ENCODE data around the gene TBC1D10A. TPM values are rescaled to one million over a fixed set of nuclear protein-coding genes. Genes with fewer than 3 reads are reported as not detected.

Gene TBC1D10A
- total RNA-seq, 2 experiments from 2014 or later = 20.5 to 21.1 TPM

DNA sequence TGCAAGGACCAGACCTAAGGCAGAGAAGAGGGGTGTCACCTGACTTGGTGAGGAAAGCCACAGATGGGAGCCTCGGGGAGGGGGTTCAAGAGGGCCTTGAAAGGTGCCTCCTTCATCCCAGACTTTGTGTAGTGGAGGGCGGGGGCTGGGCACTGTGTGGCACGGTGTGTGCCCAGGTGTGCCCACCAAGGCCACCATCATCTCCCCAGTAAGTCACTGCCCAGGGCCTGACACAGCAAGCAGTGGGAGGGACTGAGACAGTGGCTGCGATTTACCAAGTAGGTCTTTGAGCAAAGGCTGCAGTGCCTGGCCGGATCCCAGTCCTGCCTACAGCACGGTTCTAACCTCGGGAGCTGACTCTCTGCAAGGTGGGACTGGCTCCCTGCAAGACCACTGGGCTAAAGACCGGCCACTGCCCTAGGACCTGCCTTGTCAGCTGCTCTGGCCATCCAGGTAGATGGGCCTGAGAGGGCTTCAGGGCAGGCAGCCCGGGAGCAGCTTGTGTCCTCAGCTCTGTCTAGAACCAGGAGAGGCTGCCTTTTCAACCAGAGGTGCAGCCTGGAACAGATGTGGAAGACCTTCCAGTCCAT lies 61.5 kb downstream of the TBC1D10A start:
- H3K4me1 Mint-ChIP-seq (ENCODE audit: low read depth) = peaks cover 40% of the 10 kb centered on the region
- H3K36me3 Mint-ChIP-seq (ENCODE audit: low read depth) = peaks cover 64% of the 10 kb centered on the region
- H3K27ac Mint-ChIP-seq = peak overlapping the region; percentile 99
- DNase-seq = no peak
- intact Hi-C loops (cut with micrococcal nuclease) = no loop called here
- TF ChIP-seq CTCF (IDR thresholded peaks at IDR 0.05) = no peak
- ChIA-PET POLR2A (interaction anchor here (0.8 to 2.4 kb wide), 8 partner anchors 14 to 160 kb away, joined by 3 to 14 read pairs (median 4); partner anchors contain the start of gene CASTOR1), CTCF (interaction anchor here (1.4 to 4.5 kb wide), 5 partner anchors 19 to 161 kb away, joined by 3 to 45 read pairs (median 17); partner anchors contain the start of gene RNF215)
- no peaks in the 10 kb centered on the region for H3K9me3 Mint-ChIP-seq
- H3K27me3 Mint-ChIP-seq = no peaks in the 10 kb centered on the region
- ATAC-seq = no peak
- H3K4me3 Mint-ChIP-seq = peak overlapping the region; percentile 95

- DNase-seq (no peak), ATAC-seq (no peak)
- Mint-ChIP-seq H3K27me3 (no peaks in the 10 kb centered on the region), H3K27ac (peak overlapping the region; percentile 83), H3K36me3 (ENCODE audit: low read depth) (peaks cover 54% of the 10 kb centered on the region), H3K9me3 (no peaks in the 10 kb centered on the region), H3K4me1 (ENCODE audit: low read depth) (peaks cover 38% of the 10 kb centered on the region), H3K4me3 (peak overlapping the region; percentile 95)
- POLR2A ChIA-PET = interaction anchor here (0.6 to 2.4 kb wide), 6 partner anchors 15 to 158 kb away, joined by 3 to 14 read pairs (median 5); no protein-coding TSS in a partner anchor
- no peak for TF ChIP-seq CTCF (IDR thresholded peaks at IDR 0.05)
- intact Hi-C loops (cut with micrococcal nuclease) = no loop called here
- CTCF ChIA-PET = interaction anchor here (0.7 to 4.5 kb wide), 20 partner anchors 8 to 163 kb away, joined by 3 to 45 read pairs (median 4); partner anchors contain the start of gene RNF215
These were observed 62.9 kb downstream of the TBC1D10A start for GRCh38 chr22:30263883-30264282.

GRCh38 chr22:30262917-30263741 lies 63.6 kb downstream of the TBC1D10A start:
- DNase-seq (peak; percentile 88), ATAC-seq (no peak)
- peak overlapping the region; percentile 95 for H3K4me3 Mint-ChIP-seq
- H3K9me3 Mint-ChIP-seq = no peaks in the 10 kb centered on the region
- intact Hi-C loops (cut with micrococcal nuclease) = no loop called here
- H3K36me3 Mint-ChIP-seq (ENCODE audit: low read depth) = peaks cover 49% of the 10 kb centered on the region
- no peaks in the 10 kb centered on the region for H3K27me3 Mint-ChIP-seq
- ChIA-PET CTCF (interaction anchor here (0.6 to 4.5 kb wide), 29 partner anchors 9 to 163 kb away, joined by 3 to 45 read pairs (median 4); partner anchors contain the start of genes LIF, RNF215 and SEC14L2), POLR2A (interaction anchor here (0.6 to 2.4 kb wide), 8 partner anchors 16 to 157 kb away, joined by 3 to 14 read pairs (median 4); no protein-coding TSS in a partner anchor)
- peak; percentile 100 for TF ChIP-seq CTCF (IDR thresholded peaks at IDR 0.05)
- peak overlapping the region; percentile 83 for H3K27ac Mint-ChIP-seq
- H3K4me1 Mint-ChIP-seq (ENCODE audit: low read depth) = peaks cover 31% of the 10 kb centered on the region

GRCh38 chr22:30262112-30262511 lies 64.6 kb downstream of the TBC1D10A start:
- DNase-seq (no peak), ATAC-seq (no peak)
- peaks cover 23% of the 10 kb centered on the region for H3K4me1 Mint-ChIP-seq (ENCODE audit: low read depth)
- TF ChIP-seq CTCF (IDR thresholded peaks at IDR 0.05) = no peak
- peak overlapping the region; percentile 95 for H3K4me3 Mint-ChIP-seq
- intact Hi-C loops (cut with micrococcal nuclease) = no loop called here
- peaks cover 47% of the 10 kb centered on the region for H3K36me3 Mint-ChIP-seq (ENCODE audit: low read depth)
- no peaks in the 10 kb centered on the region for H3K27me3 Mint-ChIP-seq
- POLR2A ChIA-PET = interaction anchor here (1.0 kb wide), 1 partner anchor 33 kb away, joined by 4 read pairs; no protein-coding TSS in a partner anchor
- H3K27ac Mint-ChIP-seq = peak overlapping the region; percentile 75
- CTCF ChIA-PET = interaction anchor here (1.5 to 2.5 kb wide), 6 partner anchors 18 to 141 kb away, joined by 4 to 9 read pairs (median 6); partner anchors contain the start of genes RNF215 and SEC14L2
- no peaks in the 10 kb centered on the region for H3K9me3 Mint-ChIP-seq
